ENCODE data around the gene ACTR5.

DNA sequence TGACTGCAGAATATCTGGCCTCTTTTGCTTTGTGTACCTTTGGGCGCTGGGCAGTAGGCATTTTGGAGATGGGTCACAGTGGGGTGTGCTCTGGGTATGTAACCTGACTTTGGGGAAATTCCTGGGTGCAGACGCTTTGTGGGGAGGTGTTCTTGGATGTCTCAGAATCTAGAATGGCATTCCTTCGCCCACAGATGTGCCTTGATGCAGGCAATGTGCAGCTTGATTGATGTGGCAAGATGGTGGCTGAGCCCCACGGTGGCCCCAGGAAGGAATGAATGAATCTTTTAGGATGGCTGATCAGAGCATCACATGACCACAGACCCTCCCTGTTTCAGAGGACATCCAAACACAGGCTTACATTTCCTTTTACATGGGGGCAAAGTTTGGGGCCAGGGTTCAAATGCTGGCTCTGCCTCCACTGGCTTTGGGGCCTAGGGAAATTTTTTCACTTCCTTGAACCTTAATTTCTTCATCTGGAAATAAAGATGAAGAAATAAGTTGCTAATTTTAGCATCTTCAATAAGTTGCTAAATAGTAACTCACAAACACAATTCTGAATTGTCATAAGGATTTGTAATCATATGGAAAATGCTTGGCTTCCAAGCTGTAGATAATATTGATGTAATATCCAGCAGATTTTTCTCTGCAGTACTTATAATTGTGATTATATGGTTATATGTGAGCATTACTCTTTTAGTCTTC, 62.8 kb downstream of the ACTR5 start:
- TF ChIP-seq, protein P1, sequence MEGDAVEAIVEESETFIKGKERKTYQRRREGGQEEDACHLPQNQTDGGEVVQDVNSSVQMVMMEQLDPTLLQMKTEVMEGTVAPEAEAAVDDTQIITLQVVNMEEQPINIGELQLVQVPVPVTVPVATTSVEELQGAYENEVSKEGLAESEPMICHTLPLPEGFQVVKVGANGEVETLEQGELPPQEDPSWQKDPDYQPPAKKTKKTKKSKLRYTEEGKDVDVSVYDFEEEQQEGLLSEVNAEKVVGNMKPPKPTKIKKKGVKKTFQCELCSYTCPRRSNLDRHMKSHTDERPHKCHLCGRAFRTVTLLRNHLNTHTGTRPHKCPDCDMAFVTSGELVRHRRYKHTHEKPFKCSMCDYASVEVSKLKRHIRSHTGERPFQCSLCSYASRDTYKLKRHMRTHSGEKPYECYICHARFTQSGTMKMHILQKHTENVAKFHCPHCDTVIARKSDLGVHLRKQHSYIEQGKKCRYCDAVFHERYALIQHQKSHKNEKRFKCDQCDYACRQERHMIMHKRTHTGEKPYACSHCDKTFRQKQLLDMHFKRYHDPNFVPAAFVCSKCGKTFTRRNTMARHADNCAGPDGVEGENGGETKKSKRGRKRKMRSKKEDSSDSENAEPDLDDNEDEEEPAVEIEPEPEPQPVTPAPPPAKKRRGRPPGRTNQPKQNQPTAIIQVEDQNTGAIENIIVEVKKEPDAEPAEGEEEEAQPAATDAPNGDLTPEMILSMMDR (IDR thresholded peaks at IDR 0.05), result no peak
- no peak for TF ChIP-seq POLR2A (IDR thresholded peaks at IDR 0.05)

All from testis (tissue), 2 donors.